Subcutaneous abdominal adipose tissue (tissue), 5 donors: Measurements from ENCODE around the gene CDYL2.

Experiments
- H3K27ac ChIP-seq: one replicate; pipeline ENCODE4 v1.7.0; 2013; ENCODE audit warnings: low read depth, mild to moderate bottlenecking, inconsistent platforms, low read length, moderate library complexity
- H3K27me3 ChIP-seq, 5 donors: one replicate each; pipeline ENCODE4 v1.7.0; 2013; ENCODE audit warnings: low read length in 5 of 5, inconsistent platforms in 1 of 5; ENCODE audit not compliant: control insufficient read depth in 5 of 5, insufficient read depth in 4 of 5
- H3K36me3 ChIP-seq, 5 donors: one replicate each; pipeline ENCODE4 v1.7.0; 2013; ENCODE audit warnings: low read length in 5 of 5; ENCODE audit not compliant: control insufficient read depth in 5 of 5, insufficient read depth in 5 of 5
- H3K4me1 ChIP-seq, 5 donors: one replicate each; pipeline ENCODE4 v1.7.0; 2013; ENCODE audit warnings: low read length in 5 of 5, mild to moderate bottlenecking in 3 of 5, moderate library complexity in 1 of 5; ENCODE audit not compliant: control insufficient read depth in 5 of 5, insufficient read depth in 5 of 5
- H3K4me3 ChIP-seq, 5 donors: one replicate each; pipeline ENCODE4 v1.7.0; 2013; ENCODE audit warnings: low read length in 5 of 5, low read depth in 1 of 5
- H3K9ac ChIP-seq, 5 donors: one replicate each; pipeline ENCODE4 v1.7.0; 2013; ENCODE audit warnings: low read length in 5 of 5, mild to moderate bottlenecking in 4 of 5, moderate library complexity in 3 of 5
- H3K9me3 ChIP-seq, 5 donors: one replicate each; pipeline ENCODE4 v1.7.0; 2013; ENCODE audit warnings: low read length in 5 of 5; ENCODE audit not compliant: control insufficient read depth in 5 of 5
- donor health status: healthy.
- donor health status: healthy.
- donor health status: healthy.
- donor health status: healthy.
- donor health status: healthy.

Gene CDYL2

GRCh38 chr16:80837533-80838147, 33.2 kb upstream of the CDYL2 start:
- Histone ChIP-seq H3K4me3 (no peak overlapping the region), H3K36me3 (no peaks in the 10 kb centered on the region), H3K27ac (no peak overlapping the region), H3K27me3 (no peaks in the 10 kb centered on the region), H3K9me3 (peaks cover 0 to 8% (median 3%) of the 10 kb centered on the region in 5 donors), H3K4me1 (peaks cover 0 to 10% (median 7%) of the 10 kb centered on the region in 5 donors), H3K9ac (no peak overlapping the region)

GRCh38 chr16:80836846-80837245, 32.4 kb upstream of the CDYL2 start:
- Histone ChIP-seq H3K36me3 (no peaks in the 10 kb centered on the region), H3K9me3 (peaks cover 0 to 4% (median 3%) of the 10 kb centered on the region in 5 donors), H3K27ac (no peak overlapping the region)

GRCh38 chr16:80836202-80836601, 31.8 kb upstream of the CDYL2 start:
- Histone ChIP-seq H3K36me3 (no peaks in the 10 kb centered on the region), H3K4me1 (peaks cover 0 to 10% (median 7%) of the 10 kb centered on the region in 5 donors), H3K4me3 (no peak overlapping the region), H3K27ac (no peak overlapping the region), H3K9me3 (peaks cover 0 to 3% (median 0%) of the 10 kb centered on the region in 5 donors), H3K9ac (no peak overlapping the region), H3K27me3 (no peaks in the 10 kb centered on the region)

More at GRCh38 chr16:80836846-80837245, 32.4 kb upstream of the CDYL2 start:
- Histone ChIP-seq H3K4me3 (peak overlapping the region in 1 of 5 donors; percentile 31), H3K4me1 (peaks cover 0 to 10% (median 7%) of the 10 kb centered on the region in 5 donors), H3K27me3 (no peaks in the 10 kb centered on the region), H3K9ac (no peak overlapping the region)

- Histone ChIP-seq H3K4me1 (no peaks in the 10 kb centered on the region), H3K4me3 (no peak overlapping the region), H3K36me3 (no peaks in the 10 kb centered on the region), H3K9ac (no peak overlapping the region), H3K27me3 (no peaks in the 10 kb centered on the region), H3K27ac (no peak overlapping the region), H3K9me3 (no peaks in the 10 kb centered on the region)
Measured at GRCh38 chr16:80831039-80831438, 26.6 kb upstream of the CDYL2 start.

- Histone ChIP-seq H3K9ac (no peak overlapping the region), H3K4me3 (no peak overlapping the region), H3K36me3 (no peaks in the 10 kb centered on the region), H3K4me1 (no peaks in the 10 kb centered on the region), H3K27me3 (no peaks in the 10 kb centered on the region), H3K27ac (no peak overlapping the region), H3K9me3 (no peaks in the 10 kb centered on the region)
Measured at GRCh38 chr16:80828495-80828894, 24.1 kb upstream of the CDYL2 start.

- Histone ChIP-seq H3K27ac (no peak overlapping the region), H3K27me3 (no peaks in the 10 kb centered on the region), H3K4me3 (no peak overlapping the region)
Measured at GRCh38 chr16:80827007-80827406, 22.6 kb upstream of the CDYL2 start.

GRCh38 chr16:80825365-80825758, 21.0 kb upstream of the CDYL2 start:
- Histone ChIP-seq H3K4me3 (no peak overlapping the region), H3K9ac (no peak overlapping the region), H3K27me3 (no peaks in the 10 kb centered on the region), H3K9me3 (no peaks in the 10 kb centered on the region), H3K4me1 (no peaks in the 10 kb centered on the region), H3K36me3 (no peaks in the 10 kb centered on the region), H3K27ac (no peak overlapping the region)

More at GRCh38 chr16:80827007-80827406, 22.6 kb upstream of the CDYL2 start:
- H3K4me1 ChIP-seq: no peaks in the 10 kb centered on the region
- H3K9ac ChIP-seq: no peak overlapping the region
- no peaks in the 10 kb centered on the region for H3K36me3 ChIP-seq
- no peaks in the 10 kb centered on the region for H3K9me3 ChIP-seq

GRCh38 chr16:80824623-80825364, 20.4 kb upstream of the CDYL2 start:
- H3K27ac ChIP-seq: no peak overlapping the region
- peaks cover 0 to 2% (median 0%) of the 10 kb centered on the region in 5 donors for H3K27me3 ChIP-seq
- H3K36me3 ChIP-seq: no peaks in the 10 kb centered on the region
- H3K9ac ChIP-seq: no peak overlapping the region
- H3K4me3 ChIP-seq: no peak overlapping the region
- H3K4me1 ChIP-seq: no peaks in the 10 kb centered on the region
- no peaks in the 10 kb centered on the region for H3K9me3 ChIP-seq

- no peaks in the 10 kb centered on the region for H3K4me1 ChIP-seq
- no peaks in the 10 kb centered on the region for H3K36me3 ChIP-seq
Measured at GRCh38 chr16:80819988-80820387, 15.6 kb upstream of the CDYL2 start.

GRCh38 chr16:80816356-80816755, 12.0 kb upstream of the CDYL2 start:
- H3K36me3 ChIP-seq: no peaks in the 10 kb centered on the region
- peaks cover 0 to 3% (median 0%) of the 10 kb centered on the region in 5 donors for H3K9me3 ChIP-seq
- H3K9ac ChIP-seq: no peak overlapping the region
- no peaks in the 10 kb centered on the region for H3K4me1 ChIP-seq
- H3K27me3 ChIP-seq: peaks cover 0 to 5% (median 0%) of the 10 kb centered on the region in 5 donors
- H3K4me3 ChIP-seq: no peak overlapping the region
- no peak overlapping the region for H3K27ac ChIP-seq

More at GRCh38 chr16:80819988-80820387, 15.6 kb upstream of the CDYL2 start:
- Histone ChIP-seq H3K27me3 (peaks cover 0 to 5% (median 0%) of the 10 kb centered on the region in 5 donors), H3K27ac (no peak overlapping the region), H3K4me3 (no peak overlapping the region), H3K9ac (no peak overlapping the region), H3K9me3 (peaks cover 0 to 3% (median 0%) of the 10 kb centered on the region in 5 donors)
